Mononuclear cell (primary cell): ENCODE data around the gene EPHA6. TPM values are rescaled to one million over a fixed set of nuclear protein-coding genes. Genes with fewer than 3 reads are reported as not detected.
"Not testable (repeated sequence)": the region's sequence is repeated elsewhere in the genome, so short reads cannot be mapped to it uniquely, and the experiment has no call there.

Source experiments
- H3K27me3 ChIP-seq: 2 replicates; pipeline ENCODE4 v1.6.0; 2011; ENCODE audit warnings: low read length, control low read depth; ENCODE audit not compliant: insufficient read depth
- H3K4me1 ChIP-seq: 2 replicates; pipeline ENCODE4 v1.5.1; 2011; ENCODE audit warnings: mild to moderate bottlenecking, low read length, control low read depth; ENCODE audit not compliant: insufficient read depth
- H3K4me3 ChIP-seq: 2 replicates; pipeline ENCODE4 v1.5.1; 2011; ENCODE audit warnings: mild to moderate bottlenecking, low read length, moderate library complexity
- H3K9me3 ChIP-seq: 2 replicates; pipeline ENCODE4 v1.5.1; 2011; ENCODE audit warnings: low read depth, mild to moderate bottlenecking, control low read depth, low read length
- total RNA-seq: library from RNA; depleted of rRNA; stranded (reverse); fragments of >200 nt; gene quantifications from one replicate; pipeline ENCODE4 v1.2.3, GENCODE V29; 2012

The EPHA6 gene
- total RNA-seq, 1 donor, result not detected

DNA sequence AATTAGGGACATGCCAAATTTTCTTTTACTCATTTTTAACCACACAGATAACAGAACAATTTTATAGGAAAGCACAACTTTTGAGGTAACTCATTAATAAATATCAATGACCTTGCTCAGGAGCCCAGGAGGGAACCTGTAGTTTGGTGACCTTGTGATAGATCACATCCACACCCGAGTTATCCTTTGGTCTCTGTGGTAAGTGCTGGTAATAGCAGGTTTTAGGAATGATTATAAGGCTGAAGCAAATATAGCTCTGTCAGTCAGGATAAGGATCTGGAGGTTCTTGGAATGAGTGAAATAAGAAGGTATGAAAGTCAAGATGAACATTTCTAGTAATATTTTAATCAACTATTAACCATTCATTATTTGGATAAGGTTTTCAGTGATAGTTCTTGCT is 46.5 kb downstream of the EPHA6 start:
- no peaks in the 10 kb centered on the region for H3K9me3 ChIP-seq
- H3K4me1 ChIP-seq, result no peaks in the 10 kb centered on the region
- H3K27me3 ChIP-seq, result no peaks in the 10 kb centered on the region
- H3K4me3 ChIP-seq, result no peak overlapping the region

DNA sequence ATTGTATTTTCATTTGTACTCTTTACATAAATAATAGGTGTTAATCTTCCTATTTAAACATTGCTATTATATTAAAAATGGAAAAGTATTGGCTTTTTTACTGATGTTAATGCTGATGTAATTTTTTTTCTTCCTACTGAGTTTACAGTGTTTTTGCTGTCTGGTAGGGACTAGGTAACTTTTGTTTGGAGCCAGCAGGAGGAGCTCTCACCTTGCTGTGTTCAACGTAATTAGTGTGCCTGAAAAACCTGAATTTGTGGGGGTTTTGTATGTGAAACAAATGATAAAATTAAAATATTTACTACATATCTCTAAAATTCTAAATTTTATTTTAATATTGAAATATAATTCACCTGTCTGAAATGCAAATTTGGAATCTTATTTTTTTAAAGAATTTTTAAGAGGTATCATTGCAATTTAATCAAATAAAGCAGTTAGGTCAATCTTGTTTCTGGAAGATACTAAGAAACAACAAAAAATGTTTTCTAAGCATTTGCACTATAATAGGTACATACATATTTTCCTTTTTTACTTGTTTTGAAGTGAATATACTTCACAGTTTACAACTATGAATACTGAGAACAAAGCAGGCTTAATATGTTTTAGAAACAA is 48.8 kb downstream of the EPHA6 start:
- Histone ChIP-seq H3K27me3 (no peaks in the 10 kb centered on the region), H3K4me1 (no peaks in the 10 kb centered on the region), H3K9me3 (no peaks in the 10 kb centered on the region), H3K4me3 (no peak overlapping the region)

DNA sequence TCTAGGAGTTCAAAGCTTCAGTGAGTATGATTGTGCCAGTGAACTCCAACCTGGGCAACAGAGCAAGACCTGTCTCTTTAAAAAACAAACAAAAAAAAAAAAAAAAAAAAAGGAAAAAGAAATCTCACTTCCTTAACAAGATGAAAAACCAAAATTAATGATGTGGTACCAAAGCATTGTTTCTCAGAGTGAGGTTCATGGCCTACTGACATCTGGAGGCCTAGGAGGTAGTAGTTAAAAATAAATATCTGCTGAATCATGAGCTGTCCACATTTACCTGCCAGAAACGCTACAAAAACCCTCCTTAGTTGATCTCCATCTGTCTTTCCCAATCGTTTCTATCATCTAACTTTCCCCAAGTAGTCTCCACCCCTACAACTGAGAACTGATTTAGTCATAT is 51.2 kb downstream of the EPHA6 start:
- Histone ChIP-seq H3K4me3 (no peak overlapping the region), H3K4me1 (no peaks in the 10 kb centered on the region), H3K9me3 (no peaks in the 10 kb centered on the region), H3K27me3 (no peaks in the 10 kb centered on the region)

DNA sequence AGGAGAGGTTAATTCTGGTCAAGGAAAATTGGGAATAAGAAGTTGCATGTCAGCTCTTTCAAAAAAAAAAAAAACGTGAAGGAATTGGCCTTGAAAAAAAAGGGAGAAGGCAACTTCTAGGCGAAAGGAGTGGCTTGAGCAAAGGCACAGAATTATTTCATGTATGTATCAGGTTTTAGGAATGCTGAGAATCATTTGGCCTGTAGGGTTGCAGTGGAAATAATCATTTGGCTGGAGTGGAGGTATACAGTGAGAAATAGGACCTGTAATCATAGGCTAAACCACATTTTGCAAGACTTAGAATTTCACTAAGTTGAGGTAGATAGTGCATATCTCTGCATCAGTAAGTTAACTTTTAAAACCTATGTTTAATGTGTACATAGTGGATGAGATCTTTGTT is 54.9 kb downstream of the EPHA6 start:
- H3K27me3 ChIP-seq, result no peaks in the 10 kb centered on the region
- no peak overlapping the region for H3K4me3 ChIP-seq
- no peaks in the 10 kb centered on the region for H3K9me3 ChIP-seq
- no peaks in the 10 kb centered on the region for H3K4me1 ChIP-seq

DNA sequence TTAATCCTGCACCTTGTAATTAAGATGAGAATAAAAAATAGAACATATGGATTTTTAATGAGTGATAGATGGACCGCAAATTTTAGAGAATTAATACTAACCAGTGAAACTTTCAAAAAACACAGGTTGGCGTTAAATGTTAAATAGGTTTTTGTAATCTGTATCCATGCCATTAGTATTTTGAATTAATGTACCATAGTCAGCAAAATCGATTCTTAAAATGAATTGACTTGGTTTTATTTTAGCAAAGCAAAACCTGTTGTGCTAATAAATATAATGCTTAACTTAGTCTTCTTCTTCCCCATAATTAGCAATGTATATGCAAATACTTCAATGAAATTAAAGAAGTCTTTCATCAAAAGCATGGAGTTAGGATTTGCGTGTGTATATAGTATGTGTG is 63.1 kb downstream of the EPHA6 start:
- H3K4me1 ChIP-seq, result no peaks in the 10 kb centered on the region
- H3K9me3 ChIP-seq, result no peaks in the 10 kb centered on the region
- H3K27me3 ChIP-seq, result no peaks in the 10 kb centered on the region
- no peak overlapping the region for H3K4me3 ChIP-seq

DNA sequence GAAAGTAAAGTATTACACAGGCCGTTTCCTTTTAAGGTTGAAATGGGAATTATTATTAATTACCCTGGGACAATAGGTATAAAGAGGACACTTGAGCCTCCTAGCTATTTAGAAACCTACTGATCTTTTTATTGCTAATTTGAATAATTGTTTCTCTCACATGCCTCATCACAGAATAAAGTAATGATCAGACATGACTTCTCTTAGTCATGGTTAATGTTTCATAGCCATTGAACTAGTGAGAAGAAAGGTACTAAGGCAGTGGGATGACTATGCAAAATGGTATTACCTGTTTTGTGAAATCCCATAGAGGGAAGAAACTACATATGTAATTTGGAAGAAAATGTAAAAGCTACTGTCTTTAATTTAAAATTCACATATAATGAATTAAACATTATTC is 85.6 kb downstream of the EPHA6 start:
- no peaks in the 10 kb centered on the region for H3K27me3 ChIP-seq

DNA sequence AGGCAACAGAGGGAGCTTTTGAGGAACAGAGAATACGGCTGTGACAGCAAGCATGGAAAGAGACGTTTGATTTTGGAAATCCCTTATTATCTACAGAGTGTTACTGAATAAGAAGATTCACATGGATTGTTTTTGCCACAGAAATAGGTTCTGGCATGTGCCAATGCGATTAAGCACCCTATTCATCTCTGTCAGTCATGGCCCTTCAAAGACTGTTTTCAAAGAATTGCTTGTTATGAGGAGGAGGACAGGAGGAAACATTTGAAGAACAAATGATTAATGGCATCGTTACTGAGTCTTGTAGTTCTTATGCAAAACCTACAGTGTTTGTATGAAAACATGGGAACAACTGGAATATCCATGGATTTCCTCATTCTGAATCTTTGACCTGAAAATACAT is 86.2 kb downstream of the EPHA6 start:
- no peaks in the 10 kb centered on the region for H3K27me3 ChIP-seq
- H3K4me1 ChIP-seq, result no peaks in the 10 kb centered on the region
- no peaks in the 10 kb centered on the region for H3K9me3 ChIP-seq
- no peak overlapping the region for H3K4me3 ChIP-seq

More for the DNA sequence above, 85.6 kb downstream of the EPHA6 start:
- H3K4me1 ChIP-seq, result no peaks in the 10 kb centered on the region
- no peaks in the 10 kb centered on the region for H3K9me3 ChIP-seq
- H3K4me3 ChIP-seq, result no peak overlapping the region

DNA sequence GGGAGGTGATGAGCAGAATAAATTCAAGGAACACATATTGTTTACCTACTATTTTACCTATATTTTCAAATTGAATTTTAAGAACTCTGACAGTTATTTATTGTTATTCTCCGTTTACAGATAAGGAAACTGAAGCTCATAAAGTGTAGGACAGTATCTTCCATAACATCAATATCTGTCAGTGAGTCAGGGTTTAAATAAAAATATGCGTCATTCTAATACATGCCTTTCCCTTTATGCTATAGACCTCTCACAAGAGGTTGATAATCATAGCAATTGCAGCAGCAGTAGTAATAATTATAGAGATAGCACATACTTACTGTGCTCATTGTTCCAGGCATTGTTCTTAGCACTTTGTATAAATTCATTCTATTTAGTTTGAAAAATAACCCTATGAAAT is 101.1 kb downstream of the EPHA6 start:
- no peaks in the 10 kb centered on the region for H3K9me3 ChIP-seq

DNA sequence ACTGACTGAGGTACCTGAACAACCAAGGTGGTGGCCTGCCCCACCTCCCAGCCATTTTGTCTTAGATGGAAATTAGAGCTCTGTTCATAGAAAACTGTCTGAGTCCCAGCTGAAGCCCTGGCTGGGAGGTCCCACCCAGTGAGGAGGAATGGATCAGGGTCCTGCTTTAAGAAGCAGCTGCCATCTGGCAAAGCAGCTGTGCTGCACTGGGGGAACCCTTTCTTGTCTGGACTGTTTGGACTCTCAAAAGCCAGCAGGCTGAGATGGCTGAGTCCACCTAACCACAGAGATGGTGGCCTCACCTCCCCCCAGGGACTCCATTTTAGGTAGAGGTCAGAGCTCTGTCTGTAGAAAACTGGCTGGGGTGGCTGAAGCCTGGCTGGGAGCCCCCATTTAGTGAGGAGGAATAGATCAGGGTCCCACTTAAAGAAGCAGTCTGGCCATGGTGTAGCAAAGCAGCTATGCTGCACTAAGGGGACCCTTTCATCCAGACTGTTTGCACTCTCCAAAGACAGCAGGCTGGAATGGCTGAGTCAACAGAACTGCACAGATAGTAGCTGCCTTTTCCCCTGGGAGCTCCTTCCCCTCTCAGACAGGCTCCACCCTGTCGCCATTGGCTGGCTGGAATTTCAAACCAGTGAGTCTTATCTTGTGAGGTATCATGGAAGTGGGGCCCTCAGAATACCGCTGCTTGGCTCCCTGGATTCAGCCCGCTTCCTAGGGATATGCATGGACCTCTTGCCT is 116.9 kb downstream of the EPHA6 start:
- no peaks in the 10 kb centered on the region for H3K27me3 ChIP-seq
- no peak overlapping the region for H3K4me3 ChIP-seq
- no peaks in the 10 kb centered on the region for H3K4me1 ChIP-seq
- peaks cover 26% of the 10 kb centered on the region for H3K9me3 ChIP-seq

More for the DNA sequence above, 101.1 kb downstream of the EPHA6 start:
- no peaks in the 10 kb centered on the region for H3K27me3 ChIP-seq
- no peaks in the 10 kb centered on the region for H3K4me1 ChIP-seq
- H3K4me3 ChIP-seq, result no peak overlapping the region

DNA sequence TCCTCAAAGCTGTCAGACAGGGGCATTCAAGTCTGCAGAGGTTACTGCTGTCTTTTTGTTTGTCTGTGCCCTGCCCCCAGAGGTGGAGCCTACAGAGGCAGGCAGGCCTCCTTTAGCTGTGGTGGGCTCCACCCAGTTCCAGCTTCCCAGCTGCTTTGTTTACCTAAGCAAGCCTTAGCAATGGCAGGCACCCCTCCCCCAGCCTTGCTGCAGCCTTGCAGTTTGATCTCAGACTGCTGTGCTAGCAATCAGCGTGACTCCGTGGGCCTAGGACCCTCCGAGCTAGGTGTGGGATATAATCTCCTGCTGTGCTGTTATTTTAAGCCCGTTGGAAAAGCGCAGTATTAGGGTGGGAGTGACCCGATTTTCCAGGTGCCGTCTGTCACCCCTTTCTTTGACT is 127.7 kb downstream of the EPHA6 start:
- not testable (repeated sequence) for H3K4me1 ChIP-seq, H3K4me3 ChIP-seq, H3K27me3 ChIP-seq, H3K9me3 ChIP-seq

DNA sequence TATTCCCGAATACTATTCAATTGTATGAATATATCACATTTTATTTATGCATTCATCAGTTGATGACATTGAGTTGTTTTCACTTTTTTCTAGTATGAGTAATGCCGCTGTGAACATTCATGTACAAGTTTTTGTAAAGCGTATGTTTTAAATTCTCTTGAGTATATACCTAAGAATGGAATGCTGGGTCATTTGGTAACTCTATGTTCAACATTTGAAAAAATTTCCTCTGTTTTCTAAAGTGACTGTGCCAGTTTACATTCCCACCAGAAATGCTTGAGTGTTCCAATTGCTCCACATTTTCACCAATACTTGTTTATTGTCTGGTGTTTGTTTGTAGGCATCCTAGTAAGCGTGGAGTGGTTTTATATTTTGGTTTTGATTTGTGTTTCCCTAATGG is 144.5 kb downstream of the EPHA6 start:
- Histone ChIP-seq H3K4me1 (no peaks in the 10 kb centered on the region), H3K4me3 (no peak overlapping the region), H3K9me3 (no peaks in the 10 kb centered on the region), H3K27me3 (no peaks in the 10 kb centered on the region)

DNA sequence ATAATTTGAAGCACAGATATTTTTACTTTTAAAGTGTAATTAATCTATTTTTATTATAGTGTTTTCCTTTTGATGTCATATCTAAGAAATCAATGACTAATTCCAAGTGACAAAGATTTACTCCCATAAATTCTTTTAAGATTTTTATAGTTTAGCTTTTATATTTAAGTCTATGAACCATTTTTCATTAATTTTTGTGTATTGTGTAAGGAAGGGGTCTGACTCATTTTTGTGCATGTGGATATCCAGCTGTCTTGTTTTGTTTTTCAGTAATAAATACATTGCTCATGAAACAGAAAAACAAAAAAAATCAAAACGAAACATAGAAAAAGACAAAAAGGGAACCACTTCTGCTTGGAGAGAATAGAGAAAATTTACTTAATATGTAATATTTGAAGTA is 145.1 kb downstream of the EPHA6 start:
- no peaks in the 10 kb centered on the region for H3K9me3 ChIP-seq
- no peaks in the 10 kb centered on the region for H3K27me3 ChIP-seq
- H3K4me3 ChIP-seq, result no peak overlapping the region
- no peaks in the 10 kb centered on the region for H3K4me1 ChIP-seq

DNA sequence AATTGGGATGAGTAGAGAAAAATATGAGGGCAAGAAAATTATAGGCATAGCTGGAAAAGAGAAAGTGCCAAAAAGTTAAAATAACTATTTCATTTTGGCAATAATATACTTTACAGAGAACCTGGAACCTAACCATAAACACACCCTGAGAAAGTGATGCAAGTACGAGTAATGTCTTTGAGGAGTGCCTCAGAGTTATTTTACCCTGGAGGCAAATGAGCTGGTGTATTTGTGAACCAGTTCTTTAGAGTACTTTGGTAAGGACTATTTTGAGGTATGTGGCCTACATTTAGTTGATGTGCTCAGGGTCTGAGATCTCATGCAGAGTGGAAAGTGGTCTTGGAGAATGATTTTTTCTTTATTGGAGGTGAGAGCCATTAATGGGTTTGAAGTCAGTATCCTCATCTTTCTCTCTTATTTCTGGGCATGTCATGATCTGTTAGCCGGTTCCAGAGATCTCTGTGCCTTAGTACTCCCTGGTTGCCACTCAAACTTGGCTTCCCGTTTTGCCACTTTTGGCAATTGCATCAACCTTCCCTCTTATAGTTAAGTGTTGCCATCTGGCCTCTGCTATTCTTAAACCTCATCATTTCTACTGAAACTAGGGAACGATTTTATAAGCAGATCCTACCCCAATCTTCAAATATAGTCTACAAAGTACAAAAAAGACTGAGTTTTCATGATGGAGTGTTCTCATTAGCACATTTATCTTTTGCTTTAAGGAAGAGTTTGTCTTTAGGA is 145.7 kb downstream of the EPHA6 start:
- Histone ChIP-seq H3K9me3 (no peaks in the 10 kb centered on the region), H3K4me3 (no peak overlapping the region), H3K4me1 (no peaks in the 10 kb centered on the region), H3K27me3 (no peaks in the 10 kb centered on the region)

DNA sequence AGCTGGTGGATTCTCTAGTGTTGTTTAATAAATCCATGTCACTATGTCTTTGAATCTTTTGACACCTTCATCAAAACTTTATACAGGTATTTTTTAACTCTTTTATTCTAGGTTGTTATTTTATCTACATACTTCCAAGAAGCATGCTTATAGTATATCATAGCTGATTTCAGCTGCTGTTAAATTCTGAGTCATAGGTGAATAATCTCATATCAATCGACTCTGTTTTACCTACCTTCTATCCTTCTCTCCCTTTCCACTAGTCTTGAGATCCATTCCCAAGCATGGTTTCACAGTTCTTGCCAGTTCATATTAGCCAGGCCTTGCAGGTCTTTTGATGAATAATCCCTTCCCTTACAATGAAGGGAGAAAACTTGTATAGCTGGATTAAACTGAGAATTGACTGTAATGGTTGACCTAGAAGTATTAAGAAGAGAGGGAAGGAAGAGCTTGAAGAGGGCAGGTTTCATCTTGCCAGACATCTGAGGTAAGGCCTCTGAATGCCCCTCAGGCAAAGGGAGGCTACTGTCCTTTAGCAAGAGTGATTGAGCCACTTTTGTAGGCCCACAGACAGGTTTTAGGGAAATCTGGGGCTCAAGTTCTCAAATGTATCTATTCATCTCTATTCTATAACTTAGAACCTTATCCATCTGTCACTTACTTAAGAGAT is 146.4 kb downstream of the EPHA6 start:
- no peak overlapping the region for H3K4me3 ChIP-seq
- no peaks in the 10 kb centered on the region for H3K9me3 ChIP-seq

DNA sequence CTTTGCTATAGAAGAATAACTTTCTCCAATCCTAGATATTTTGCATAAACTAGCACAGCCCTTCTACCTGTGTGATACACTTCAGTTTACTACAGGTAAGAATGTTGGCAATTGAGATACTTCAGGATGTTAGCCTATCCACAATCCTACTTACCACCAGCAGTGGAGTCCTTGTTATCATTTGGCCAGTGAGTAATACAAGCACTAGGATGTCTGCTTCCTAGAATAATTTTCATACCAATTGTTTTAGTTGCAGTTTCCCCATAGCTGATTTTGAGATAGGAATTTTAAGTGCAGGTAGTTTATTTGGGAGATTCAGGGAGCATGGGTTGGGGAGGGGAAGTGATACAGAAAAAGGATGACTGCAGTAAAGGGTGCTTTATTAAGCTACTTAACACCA is 147.2 kb downstream of the EPHA6 start:
- Histone ChIP-seq H3K27me3 (no peaks in the 10 kb centered on the region), H3K4me1 (no peaks in the 10 kb centered on the region), H3K4me3 (no peak overlapping the region), H3K9me3 (no peaks in the 10 kb centered on the region)

More for the DNA sequence above, 146.4 kb downstream of the EPHA6 start:
- Histone ChIP-seq H3K27me3 (no peaks in the 10 kb centered on the region), H3K4me1 (no peaks in the 10 kb centered on the region)
